Vagina (tissue), 2 donors: ENCODE data around the gene C16orf89.

Experiments used
- POLR2A ChIP-seq, 2 donors: fragments of 450-650 bp; IDR thresholded peaks; one replicate each; pipeline ENCODE4 v1.6.1; 2017; ENCODE audit warnings: antibody characterized with exemption in 2 of 2, mild to moderate bottlenecking in 2 of 2, moderate library complexity in 2 of 2
- POLR2AphosphoS5 ChIP-seq, 2 donors: sonication (generic); formaldehyde crosslinking; IDR thresholded peaks; one replicate each; pipeline ENCODE4 v1.9.0; 2017; ENCODE audit warnings: antibody characterized with exemption in 2 of 2, mild to moderate bottlenecking in 2 of 2, low read depth in 1 of 2; ENCODE audit not compliant: insufficient read depth in 1 of 2
- TF ChIP-seq, protein P1 (sequence below), 3 experiments: fragments of 450-650 bp in 2 of 3; fragments of 200-600 bp in 1 of 3; sonication (generic) in 1 of 3; IDR thresholded peaks; one replicate each; pipeline ENCODE4 v1.5.1; 2017 to 2019; ENCODE audit warnings: antibody characterized with exemption in 3 of 3, mild to moderate bottlenecking in 2 of 3, moderate library complexity in 2 of 3

DNA sequence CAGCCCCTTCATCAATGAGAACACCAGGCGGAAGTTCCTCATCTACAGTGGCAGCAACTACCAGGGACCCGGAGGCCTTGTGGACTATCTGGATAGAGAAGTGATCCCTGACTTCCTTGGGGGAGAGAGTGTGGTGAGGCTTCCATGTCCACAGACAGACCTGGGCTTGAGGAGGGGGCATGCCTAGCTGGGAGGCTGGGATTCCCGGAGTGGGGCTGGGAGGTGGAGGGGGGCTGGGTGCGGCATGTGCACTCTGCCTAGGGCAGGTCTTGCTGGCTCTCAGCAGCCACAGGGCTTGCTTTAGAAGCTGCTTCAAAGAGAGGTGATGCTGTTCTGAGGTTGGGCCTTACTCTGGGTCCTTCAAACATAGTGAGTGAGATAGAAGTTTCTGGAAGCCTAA lies 59.8 kb downstream of the C16orf89 start:
- TF ChIP-seq, protein P1, sequence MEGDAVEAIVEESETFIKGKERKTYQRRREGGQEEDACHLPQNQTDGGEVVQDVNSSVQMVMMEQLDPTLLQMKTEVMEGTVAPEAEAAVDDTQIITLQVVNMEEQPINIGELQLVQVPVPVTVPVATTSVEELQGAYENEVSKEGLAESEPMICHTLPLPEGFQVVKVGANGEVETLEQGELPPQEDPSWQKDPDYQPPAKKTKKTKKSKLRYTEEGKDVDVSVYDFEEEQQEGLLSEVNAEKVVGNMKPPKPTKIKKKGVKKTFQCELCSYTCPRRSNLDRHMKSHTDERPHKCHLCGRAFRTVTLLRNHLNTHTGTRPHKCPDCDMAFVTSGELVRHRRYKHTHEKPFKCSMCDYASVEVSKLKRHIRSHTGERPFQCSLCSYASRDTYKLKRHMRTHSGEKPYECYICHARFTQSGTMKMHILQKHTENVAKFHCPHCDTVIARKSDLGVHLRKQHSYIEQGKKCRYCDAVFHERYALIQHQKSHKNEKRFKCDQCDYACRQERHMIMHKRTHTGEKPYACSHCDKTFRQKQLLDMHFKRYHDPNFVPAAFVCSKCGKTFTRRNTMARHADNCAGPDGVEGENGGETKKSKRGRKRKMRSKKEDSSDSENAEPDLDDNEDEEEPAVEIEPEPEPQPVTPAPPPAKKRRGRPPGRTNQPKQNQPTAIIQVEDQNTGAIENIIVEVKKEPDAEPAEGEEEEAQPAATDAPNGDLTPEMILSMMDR (IDR thresholded peaks at IDR 0.05): no peak
- TF ChIP-seq POLR2AphosphoS5 (IDR thresholded peaks at IDR 0.05; ENCODE audit: insufficient read depth in 1 of 2, low read depth in 1 of 2) (no peak), POLR2A (IDR thresholded peaks at IDR 0.05) (no peak)
